Right lobe of liver (tissue), 6 donors: ENCODE results near the gene AADACL4. TPM values are rescaled to one million over a fixed set of nuclear protein-coding genes. Genes with fewer than 3 reads are reported as not detected.

Experiments
- ATAC-seq, 4 donors: fragments of 200-7000 bp; cut with Tn5 transposase; one replicate each; pipeline ENCODE4 v1.9.1; 2020; ENCODE audit warnings: mild to moderate bottlenecking in 4 of 4, moderate library complexity in 4 of 4
- DNase-seq, 3 donors: peaks; one replicate each; pipeline ENCODE4 v3.0.0-alpha.2; 2020
- H3K27ac ChIP-seq, 3 donors: fragments of 200-600 bp; one replicate each; pipeline ENCODE4 v1.8.0; 2022
- H3K27me3 ChIP-seq, 2 donors: fragments of 200-600 bp; one replicate each; pipeline ENCODE4 v1.8.0; 2022
- H3K36me3 ChIP-seq, 4 donors: fragments of 200-600 bp; sonication (generic) in 1 of 4; one replicate each; pipeline versions ENCODE4 v1.5.1 to v1.8.0; 2017 to 2022; ENCODE audit warnings: control low read depth in 1 of 4
- H3K4me1 ChIP-seq, 4 donors: fragments of 200-600 bp; sonication (generic) in 1 of 4; one replicate each; pipeline versions ENCODE4 v1.5.1 to v1.8.0; 2017 to 2022; ENCODE audit warnings: control low read depth in 1 of 4
- H3K4me3 ChIP-seq, 3 donors: fragments of 200-600 bp; one replicate each; pipeline ENCODE4 v1.8.0; 2022
- H3K9me3 ChIP-seq, 4 donors: fragments of 200-600 bp; sonication (generic) in 1 of 4; one replicate each; pipeline versions ENCODE4 v1.5.1 to v1.8.0; 2017 to 2022; ENCODE audit warnings: control low read depth in 1 of 4
- POLR2A ChIP-seq: fragments of 450-650 bp; IDR thresholded peaks from one replicate; pipeline ENCODE4 v1.6.1; 2017; ENCODE audit warnings: antibody characterized with exemption, mild to moderate bottlenecking
- WGBS: methylation state at CpG from one replicate; pipeline ENCODE4 v1.1.6; 2018; ENCODE audit warnings: low coverage, low lambda C conversion rate; ENCODE audit not compliant: insufficient coverage; ENCODE audit errors: missing lambda C conversion rate; 5-methylcytosine and 5-hydroxymethylcytosine counted together
- intact Hi-C, 2 donors: fragments of 100-400 bp; cut with DNase I; formaldehyde crosslinking; loops; one replicate each; pipeline versions ENCODE4 v1.11.2 to v1.14.1; 2022
- long read RNA-seq: library from polyadenylated mRNA; unstranded; transcript quantifications from one replicate; pipeline ENCODE4 v2.0.0, GENCODE V29; 2019
- total RNA-seq, 6 experiments: library from RNA; depleted of rRNA in 2 of 6; stranded (reverse); fragments of >200 nt in 2 of 6; fragmentation: NEBNext Ultra II Directional in 3 of 6; extraction: Animal tissue kit (Norgen Biotek cat#: 25700) in 3 of 6; gene quantifications; one replicate each; pipeline versions ENCODE4 v1.1.0 to v1.2.4, GENCODE V29; 2016 to 2023
- TF ChIP-seq, protein P1 (sequence below), 4 donors: fragments of 200-600 bp in 3 of 4; fragments of 450-650 bp in 1 of 4; IDR thresholded peaks; one replicate each; pipeline versions ENCODE4 v1.5.1 to v1.8.0; 2016 to 2022; ENCODE audit warnings: antibody characterized with exemption in 4 of 4, mild to moderate bottlenecking in 2 of 4
- donor health status: DM: no; HTN: yes; CAD: no.
- donor health status: DM: no; HTN: no; CAD: no.
- donor health status: DM: no; HTN: no; CAD: no.
- donor health status: DM: no; HTN: yes; CAD: no.
- donor health status: DM: no; HTN: yes; CAD: no.

Gene AADACL4
- not detected for total RNA-seq
- long read RNA-seq: 0 reads

- 91% methylated on average over 5 of the region's 7 CpGs for WGBS
- no peak for DNase-seq
- no peak for ATAC-seq
- no peak within 1 kb of the TSS for H3K27ac ChIP-seq
- H3K27me3 ChIP-seq: no peaks in the 10 kb centered on the region
- no peaks in the 10 kb centered on the region for H3K36me3 ChIP-seq
- TF ChIP-seq, protein P1, sequence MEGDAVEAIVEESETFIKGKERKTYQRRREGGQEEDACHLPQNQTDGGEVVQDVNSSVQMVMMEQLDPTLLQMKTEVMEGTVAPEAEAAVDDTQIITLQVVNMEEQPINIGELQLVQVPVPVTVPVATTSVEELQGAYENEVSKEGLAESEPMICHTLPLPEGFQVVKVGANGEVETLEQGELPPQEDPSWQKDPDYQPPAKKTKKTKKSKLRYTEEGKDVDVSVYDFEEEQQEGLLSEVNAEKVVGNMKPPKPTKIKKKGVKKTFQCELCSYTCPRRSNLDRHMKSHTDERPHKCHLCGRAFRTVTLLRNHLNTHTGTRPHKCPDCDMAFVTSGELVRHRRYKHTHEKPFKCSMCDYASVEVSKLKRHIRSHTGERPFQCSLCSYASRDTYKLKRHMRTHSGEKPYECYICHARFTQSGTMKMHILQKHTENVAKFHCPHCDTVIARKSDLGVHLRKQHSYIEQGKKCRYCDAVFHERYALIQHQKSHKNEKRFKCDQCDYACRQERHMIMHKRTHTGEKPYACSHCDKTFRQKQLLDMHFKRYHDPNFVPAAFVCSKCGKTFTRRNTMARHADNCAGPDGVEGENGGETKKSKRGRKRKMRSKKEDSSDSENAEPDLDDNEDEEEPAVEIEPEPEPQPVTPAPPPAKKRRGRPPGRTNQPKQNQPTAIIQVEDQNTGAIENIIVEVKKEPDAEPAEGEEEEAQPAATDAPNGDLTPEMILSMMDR (IDR thresholded peaks at IDR 0.05): no peak
- TF ChIP-seq POLR2A: no peak
- H3K9me3 ChIP-seq: peaks cover 0 to 5% (median 2%) of the 10 kb centered on the region in 4 donors
- no peak within 1 kb of the TSS for H3K4me3 ChIP-seq
- H3K4me1 ChIP-seq: no peaks in the 10 kb centered on the region
- intact Hi-C loops: no loop called here
Measured at GRCh38 chr1:12643785-12644184, at the start of gene AADACL4. Gene AADACL4 (plus strand): TSS chr1:12644085. CDS start chr1:12644547, 462 bp downstream.

- Histone ChIP-seq H3K4me3 (no peak overlapping the region), H3K9me3 (no peaks in the 10 kb centered on the region), H3K27me3 (no peaks in the 10 kb centered on the region), H3K27ac (peak overlapping the region; percentile 86 to 96 (median 89)), H3K4me1 (peaks cover 3 to 83% (median 41%) of the 10 kb centered on the region in 4 donors), H3K36me3 (peaks cover 0 to 19% (median 3%) of the 10 kb centered on the region in 4 donors)
- ATAC-seq (no peak), DNase-seq (no peak)
- 73% methylated on average over 6 of the region's 6 CpGs for WGBS
- TF ChIP-seq, protein P1 (IDR thresholded peaks at IDR 0.05): no peak
- TF ChIP-seq POLR2A: no peak
- intact Hi-C loops: loop anchor here in 1 of 2 donors (10.0 kb wide), 1 partner anchor 50 kb away; no protein-coding TSS in a partner anchor
Measured at GRCh38 chr1:12594490-12594889, 49.4 kb upstream of the AADACL4 start.

DNA sequence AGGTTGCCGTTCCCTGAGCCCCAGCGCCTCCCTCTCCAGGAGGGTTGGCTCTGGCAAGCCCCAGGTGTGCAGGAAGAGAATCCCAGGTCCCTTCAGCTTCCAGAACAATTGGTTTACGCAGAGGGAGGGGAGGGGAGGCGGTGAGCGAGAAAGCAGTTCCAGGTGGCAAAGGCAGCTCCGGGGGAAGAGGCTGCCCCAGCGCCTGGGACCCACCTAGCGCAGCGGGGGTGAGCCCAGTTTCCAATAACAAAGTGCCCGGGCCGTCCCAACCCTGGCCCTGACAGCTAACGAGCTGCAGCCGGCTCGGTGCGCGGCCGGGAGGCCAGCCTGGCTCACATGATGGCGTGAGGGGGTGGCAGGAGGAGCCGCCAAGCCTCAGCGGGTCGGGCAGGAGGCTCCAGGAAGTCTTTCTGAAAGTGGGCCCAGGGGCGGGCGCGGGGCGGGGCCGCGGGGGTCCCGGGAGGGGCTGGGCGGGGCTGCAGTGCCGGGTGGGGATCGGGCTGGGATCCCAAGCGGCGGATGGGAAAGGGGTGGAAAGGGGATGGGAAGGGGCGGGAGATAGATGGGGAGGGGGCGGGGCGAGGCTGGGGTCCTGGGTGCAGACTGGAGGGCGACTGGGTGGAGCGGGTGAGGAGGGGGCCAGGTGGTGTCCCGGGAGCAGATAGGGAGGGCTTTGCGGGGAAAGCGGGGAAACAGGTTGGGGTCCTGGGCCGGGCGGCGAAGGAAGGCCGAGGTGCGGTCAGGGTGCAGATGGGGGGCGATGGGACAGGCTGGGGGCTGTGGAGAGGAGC is 48.7 kb upstream of the AADACL4 start:
- peaks cover 0 to 16% (median 0%) of the 10 kb centered on the region in 4 donors for H3K36me3 ChIP-seq
- intact Hi-C loops: loop anchor here in 1 of 2 donors (10.0 kb wide), 1 partner anchor 50 kb away; no protein-coding TSS in a partner anchor
- ATAC-seq: peak in 2 of 4 donors; percentile 4 to 6
- TF ChIP-seq POLR2A: no peak
- TF ChIP-seq, protein P1 (IDR thresholded peaks at IDR 0.05): no peak
- no peaks in the 10 kb centered on the region for H3K27me3 ChIP-seq
- no peaks in the 10 kb centered on the region for H3K9me3 ChIP-seq
- WGBS: 9% methylated on average over 29 of the region's 47 CpGs
- H3K27ac ChIP-seq: peak overlapping the region; percentile 86 to 96 (median 89)
- H3K4me3 ChIP-seq: peak overlapping the region in 1 of 3 donors; percentile 23
- H3K4me1 ChIP-seq: peaks cover 3 to 89% (median 45%) of the 10 kb centered on the region in 4 donors
- peak in 2 of 3 donors; percentile 70 to 75 for DNase-seq

GRCh38 chr1:12595757-12596006 is 48.2 kb upstream of the AADACL4 start:
- no peak for TF ChIP-seq POLR2A
- TF ChIP-seq, protein P1 (IDR thresholded peaks at IDR 0.05): no peak

More at GRCh38 chr1:12595757-12596006, 48.2 kb upstream of the AADACL4 start:
- peak overlapping the region; percentile 23 to 34 (median 26) for H3K4me3 ChIP-seq
- DNase-seq (no peak), ATAC-seq (no peak)
- peaks cover 3 to 93% (median 47%) of the 10 kb centered on the region in 4 donors for H3K4me1 ChIP-seq
- intact Hi-C loops: loop anchor here in 1 of 2 donors (10.0 kb wide), 1 partner anchor 51 kb away; no protein-coding TSS in a partner anchor
- H3K9me3 ChIP-seq: no peaks in the 10 kb centered on the region
- 0% methylated on average over 4 of the region's 18 CpGs for WGBS
- no peaks in the 10 kb centered on the region for H3K27me3 ChIP-seq
- H3K27ac ChIP-seq: peak overlapping the region; percentile 86 to 96 (median 89)
- H3K36me3 ChIP-seq: peaks cover 0 to 11% (median 0%) of the 10 kb centered on the region in 4 donors
